Measurements from ENCODE around the gene MAP3K7CL.

The MAP3K7CL gene

DNA sequence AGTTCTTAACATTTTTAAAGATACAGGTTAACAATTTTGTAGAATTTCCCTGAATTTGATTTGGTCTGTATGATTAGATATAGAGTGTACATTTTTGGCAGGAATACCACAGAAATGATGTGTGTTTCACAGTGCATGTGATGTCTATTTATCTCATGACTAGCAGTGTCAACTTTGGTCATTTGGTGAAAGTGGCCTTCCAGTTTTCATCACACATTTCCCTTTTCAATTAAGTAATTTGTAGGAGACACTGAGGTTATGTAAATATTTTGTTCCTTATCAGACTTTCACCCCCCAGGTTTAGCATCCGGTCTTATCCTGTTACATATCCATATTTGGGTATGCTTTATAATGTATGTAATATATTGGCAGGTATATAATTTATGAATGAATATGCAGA is 41.8 kb downstream of the MAP3K7CL start:
- Mint-ChIP-seq H3K4me1 (peaks cover 13% of the 10 kb centered on the region), H3K9me3 (no peaks in the 10 kb centered on the region), H3K4me3 (no peak overlapping the region), H3K27ac (no peak overlapping the region), H3K27me3 (ENCODE audit: low read depth) (peaks cover 4% of the 10 kb centered on the region), H3K36me3 (ENCODE audit: low read depth) (no peaks in the 10 kb centered on the region)
- TF ChIP-seq, protein P1, sequence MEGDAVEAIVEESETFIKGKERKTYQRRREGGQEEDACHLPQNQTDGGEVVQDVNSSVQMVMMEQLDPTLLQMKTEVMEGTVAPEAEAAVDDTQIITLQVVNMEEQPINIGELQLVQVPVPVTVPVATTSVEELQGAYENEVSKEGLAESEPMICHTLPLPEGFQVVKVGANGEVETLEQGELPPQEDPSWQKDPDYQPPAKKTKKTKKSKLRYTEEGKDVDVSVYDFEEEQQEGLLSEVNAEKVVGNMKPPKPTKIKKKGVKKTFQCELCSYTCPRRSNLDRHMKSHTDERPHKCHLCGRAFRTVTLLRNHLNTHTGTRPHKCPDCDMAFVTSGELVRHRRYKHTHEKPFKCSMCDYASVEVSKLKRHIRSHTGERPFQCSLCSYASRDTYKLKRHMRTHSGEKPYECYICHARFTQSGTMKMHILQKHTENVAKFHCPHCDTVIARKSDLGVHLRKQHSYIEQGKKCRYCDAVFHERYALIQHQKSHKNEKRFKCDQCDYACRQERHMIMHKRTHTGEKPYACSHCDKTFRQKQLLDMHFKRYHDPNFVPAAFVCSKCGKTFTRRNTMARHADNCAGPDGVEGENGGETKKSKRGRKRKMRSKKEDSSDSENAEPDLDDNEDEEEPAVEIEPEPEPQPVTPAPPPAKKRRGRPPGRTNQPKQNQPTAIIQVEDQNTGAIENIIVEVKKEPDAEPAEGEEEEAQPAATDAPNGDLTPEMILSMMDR (IDR thresholded peaks at IDR 0.05; ENCODE audit: unreplicated experiment in 3 of 3): no peak

DNA sequence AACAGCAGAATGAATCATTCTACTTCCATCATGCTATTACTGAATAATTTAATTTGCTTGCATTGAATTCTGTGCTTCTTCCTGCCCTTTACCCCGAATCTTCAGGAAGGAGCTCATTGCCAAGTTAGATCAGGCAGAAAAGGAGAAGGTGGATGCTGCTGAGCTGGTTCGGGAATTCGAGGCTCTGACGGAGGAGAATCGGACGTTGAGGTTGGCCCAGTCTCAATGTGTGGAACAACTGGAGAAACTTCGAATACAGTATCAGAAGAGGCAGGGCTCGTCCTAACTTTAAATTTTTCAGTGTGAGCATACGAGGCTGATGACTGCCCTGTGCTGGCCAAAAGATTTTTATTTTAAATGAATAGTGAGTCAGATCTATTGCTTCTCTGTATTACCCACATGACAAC is 44.2 kb downstream of the MAP3K7CL start:
- peak overlapping the region in 2 of 3 experiments; percentile 4 to 78 for H3K27ac Mint-ChIP-seq
- peaks cover 4% of the 10 kb centered on the region for H3K27me3 Mint-ChIP-seq (ENCODE audit: low read depth)
- H3K4me3 Mint-ChIP-seq: no peak overlapping the region
- no peaks in the 10 kb centered on the region for H3K36me3 Mint-ChIP-seq (ENCODE audit: low read depth)
- H3K9me3 Mint-ChIP-seq: no peaks in the 10 kb centered on the region
- TF ChIP-seq, protein P1 (IDR thresholded peaks at IDR 0.05; ENCODE audit: unreplicated experiment in 3 of 3): no peak
- peaks cover 18% of the 10 kb centered on the region for H3K4me1 Mint-ChIP-seq

DNA sequence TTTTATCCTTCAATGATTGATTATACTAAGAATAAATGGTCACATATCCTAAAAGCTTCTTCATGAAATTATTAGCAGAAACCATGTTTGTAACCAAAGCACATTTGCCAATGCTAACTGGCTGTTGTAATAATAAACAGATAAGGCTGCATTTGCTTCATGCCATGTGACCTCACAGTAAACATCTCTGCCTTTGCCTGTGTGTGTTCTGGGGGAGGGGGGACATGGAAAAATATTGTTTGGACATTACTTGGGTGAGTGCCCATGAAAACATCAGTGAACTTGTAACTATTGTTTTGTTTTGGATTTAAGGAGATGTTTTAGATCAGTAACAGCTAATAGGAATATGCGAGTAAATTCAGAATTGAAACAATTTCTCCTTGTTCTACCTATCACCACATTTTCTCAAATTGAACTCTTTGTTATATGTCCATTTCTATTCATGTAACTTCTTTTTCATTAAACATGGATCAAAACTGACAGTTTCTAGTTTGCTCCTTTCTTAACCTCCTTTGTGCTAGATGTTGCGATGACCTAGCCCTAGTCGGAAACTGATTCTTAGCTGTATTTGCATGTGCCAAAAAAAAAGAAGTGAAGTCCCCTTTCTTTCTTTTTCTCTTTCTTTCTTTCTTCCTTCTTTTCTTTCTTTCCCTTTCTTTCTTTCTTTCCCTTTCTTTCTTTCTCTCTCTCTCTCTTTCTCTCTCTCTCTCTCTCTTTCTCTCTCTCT is 45.1 kb downstream of the MAP3K7CL start:
- Mint-ChIP-seq H3K9me3 (no peaks in the 10 kb centered on the region), H3K4me3 (peak overlapping the region in 1 of 3 experiments; percentile 5), H3K27ac (peak overlapping the region; percentile 68 to 87 (median 78)), H3K36me3 (ENCODE audit: low read depth) (no peaks in the 10 kb centered on the region), H3K4me1 (peaks cover 18% of the 10 kb centered on the region), H3K27me3 (ENCODE audit: low read depth) (peaks cover 4% of the 10 kb centered on the region)
- TF ChIP-seq, protein P1 (IDR thresholded peaks at IDR 0.05; ENCODE audit: unreplicated experiment in 3 of 3): no peak

DNA sequence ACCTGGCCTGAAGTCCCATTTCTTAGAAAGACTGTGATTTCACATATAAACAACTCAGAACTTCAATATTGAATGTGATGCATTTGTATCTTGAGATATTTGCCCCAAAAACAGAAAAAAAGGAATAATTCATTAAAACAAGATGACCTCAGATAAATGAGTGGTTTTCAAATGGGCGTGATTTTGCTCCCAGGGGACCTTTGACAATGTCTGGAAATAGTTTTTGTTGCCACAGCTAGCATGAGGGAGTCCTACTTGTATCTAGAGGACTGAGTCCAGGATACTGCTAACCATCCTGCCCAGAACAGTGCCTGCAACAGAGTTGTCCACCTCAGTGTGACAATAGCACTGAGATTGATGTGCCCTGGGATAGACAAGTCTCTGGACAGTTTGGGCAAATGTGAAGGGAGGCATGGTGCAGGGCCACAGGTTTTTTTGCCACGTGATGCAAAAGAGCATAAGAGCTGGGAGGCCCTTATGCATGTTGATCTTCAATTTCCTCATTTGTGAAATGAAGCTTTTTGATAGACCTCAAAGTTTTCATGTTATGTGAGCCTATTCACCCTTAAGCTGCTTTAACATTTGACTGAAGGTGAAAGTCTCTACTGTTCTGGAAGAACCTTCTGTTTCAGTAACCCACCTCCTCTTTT is 46.2 kb downstream of the MAP3K7CL start:
- H3K4me1 Mint-ChIP-seq: peaks cover 19% of the 10 kb centered on the region
- no peak overlapping the region for H3K27ac Mint-ChIP-seq
- H3K9me3 Mint-ChIP-seq: no peaks in the 10 kb centered on the region
- H3K36me3 Mint-ChIP-seq (ENCODE audit: low read depth): no peaks in the 10 kb centered on the region
- H3K4me3 Mint-ChIP-seq: no peak overlapping the region
- peaks cover 4% of the 10 kb centered on the region for H3K27me3 Mint-ChIP-seq (ENCODE audit: low read depth)
- TF ChIP-seq, protein P1 (IDR thresholded peaks at IDR 0.05; ENCODE audit: unreplicated experiment in 3 of 3): no peak

DNA sequence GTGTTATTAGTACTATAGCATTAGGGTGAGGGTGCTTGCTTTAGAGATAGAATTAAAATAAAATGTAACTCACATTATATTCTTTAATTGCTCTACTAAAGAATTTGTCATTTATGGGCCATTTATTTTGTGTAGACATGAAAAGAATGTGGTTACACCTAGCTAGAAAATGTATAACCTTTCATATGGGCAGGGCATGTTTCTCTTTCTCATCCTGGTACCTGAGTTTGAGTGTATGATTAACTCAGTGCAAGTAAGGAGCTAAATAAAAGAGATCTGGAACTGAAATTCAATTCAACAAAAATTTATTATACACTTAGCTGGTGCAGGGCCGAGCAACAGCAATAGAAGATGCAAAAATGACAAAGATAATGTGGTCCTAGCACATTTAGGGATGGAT is 47.4 kb downstream of the MAP3K7CL start:
- Mint-ChIP-seq H3K27me3 (ENCODE audit: low read depth) (peaks cover 2% of the 10 kb centered on the region), H3K4me1 (peaks cover 31% of the 10 kb centered on the region), H3K9me3 (no peaks in the 10 kb centered on the region), H3K27ac (peak overlapping the region; percentile 4 to 28 (median 4)), H3K36me3 (ENCODE audit: low read depth) (no peaks in the 10 kb centered on the region), H3K4me3 (no peak overlapping the region)
- TF ChIP-seq, protein P1 (IDR thresholded peaks at IDR 0.05; ENCODE audit: unreplicated experiment in 3 of 3): no peak
